Neutrophil (primary cell): ENCODE results near the gene NPAS3.

ENCODE experiments used
- H3K27ac ChIP-seq: fragments of 200-600 bp; sonication (generic); 2 replicates; pipeline ENCODE4 v1.5.1; 2016; ENCODE audit warnings: mild to moderate bottlenecking, moderate library complexity
- H3K27me3 ChIP-seq: fragments of 200-600 bp; sonication (generic); 2 replicates; pipeline ENCODE4 v1.6.0; 2016; ENCODE audit warnings: mild to moderate bottlenecking
- H3K36me3 ChIP-seq: fragments of 200-600 bp; sonication (generic); 2 replicates; pipeline ENCODE4 v1.5.1; 2017
- H3K4me1 ChIP-seq, 2 experiments: fragments of 200-600 bp in 1 of 2; sonication (generic) in 1 of 2; 1 replicate in 1 of 2; 2 replicates in 1 of 2; pipeline versions ENCODE4 v1.5.1 to v1.6.1; 2013 to 2016; ENCODE audit warnings: low read depth in 1 of 2, low read length in 1 of 2, mild to moderate bottlenecking in 1 of 2, moderate library complexity in 1 of 2; ENCODE audit not compliant: control insufficient read depth in 1 of 2, insufficient read depth in 1 of 2
- H3K4me3 ChIP-seq, 2 experiments: fragments of 200-600 bp in 1 of 2; sonication (generic) in 1 of 2; 1 replicate in 1 of 2; 2 replicates in 1 of 2; pipeline ENCODE4 v1.5.1; 2013 to 2016; ENCODE audit warnings: low read depth in 1 of 2, low read length in 1 of 2, mild to moderate bottlenecking in 1 of 2, moderate library complexity in 1 of 2
- H3K9me3 ChIP-seq: fragments of 200-600 bp; sonication (generic); 2 replicates; pipeline ENCODE4 v1.5.1; 2016
- CTCF ChIP-seq: fragments of 200-600 bp; sonication (generic); IDR thresholded peaks from 2 replicates; pipeline ENCODE4 v1.5.1; 2016; ENCODE audit warnings: antibody characterized with exemption

The NPAS3 gene

GRCh38 chr14:33450416-33450815 lies 511.7 kb downstream of the NPAS3 start:
- H3K27ac ChIP-seq, result no peak overlapping the region
- no peak for TF ChIP-seq CTCF
- no peaks in the 10 kb centered on the region for H3K4me1 ChIP-seq
- no peaks in the 10 kb centered on the region for H3K9me3 ChIP-seq
- no peaks in the 10 kb centered on the region for H3K27me3 ChIP-seq
- H3K36me3 ChIP-seq, result no peaks in the 10 kb centered on the region
- H3K4me3 ChIP-seq, result no peak overlapping the region

DNA sequence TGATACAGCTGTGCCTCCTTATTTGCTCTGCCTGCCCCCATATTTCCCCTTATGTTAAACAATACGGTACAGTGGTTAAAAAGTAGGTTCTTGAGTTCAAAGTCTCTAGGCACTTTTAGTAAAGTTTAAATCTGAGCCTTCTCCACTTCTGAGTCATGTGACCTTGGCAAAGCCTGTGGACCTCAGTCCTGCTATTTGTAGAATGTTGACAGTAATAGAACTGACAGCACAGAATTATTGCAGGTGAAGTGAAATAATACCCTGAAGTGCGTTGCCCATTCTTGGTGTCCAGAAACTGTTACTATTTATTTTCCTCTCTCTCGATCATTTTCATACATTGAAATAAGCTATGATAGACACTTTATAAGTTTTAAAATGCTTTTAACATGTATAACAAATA lies 512.5 kb downstream of the NPAS3 start:
- Histone ChIP-seq H3K4me1 (no peaks in the 10 kb centered on the region), H3K27ac (no peak overlapping the region), H3K4me3 (no peak overlapping the region), H3K36me3 (no peaks in the 10 kb centered on the region), H3K27me3 (no peaks in the 10 kb centered on the region), H3K9me3 (no peaks in the 10 kb centered on the region)
- TF ChIP-seq CTCF, result no peak

- Histone ChIP-seq H3K4me1 (no peaks in the 10 kb centered on the region), H3K36me3 (no peaks in the 10 kb centered on the region), H3K4me3 (no peak overlapping the region), H3K9me3 (no peaks in the 10 kb centered on the region), H3K27me3 (no peaks in the 10 kb centered on the region), H3K27ac (no peak overlapping the region)
- TF ChIP-seq CTCF, result no peak
These were observed 514.3 kb downstream of the NPAS3 start for GRCh38 chr14:33452995-33453394.

DNA sequence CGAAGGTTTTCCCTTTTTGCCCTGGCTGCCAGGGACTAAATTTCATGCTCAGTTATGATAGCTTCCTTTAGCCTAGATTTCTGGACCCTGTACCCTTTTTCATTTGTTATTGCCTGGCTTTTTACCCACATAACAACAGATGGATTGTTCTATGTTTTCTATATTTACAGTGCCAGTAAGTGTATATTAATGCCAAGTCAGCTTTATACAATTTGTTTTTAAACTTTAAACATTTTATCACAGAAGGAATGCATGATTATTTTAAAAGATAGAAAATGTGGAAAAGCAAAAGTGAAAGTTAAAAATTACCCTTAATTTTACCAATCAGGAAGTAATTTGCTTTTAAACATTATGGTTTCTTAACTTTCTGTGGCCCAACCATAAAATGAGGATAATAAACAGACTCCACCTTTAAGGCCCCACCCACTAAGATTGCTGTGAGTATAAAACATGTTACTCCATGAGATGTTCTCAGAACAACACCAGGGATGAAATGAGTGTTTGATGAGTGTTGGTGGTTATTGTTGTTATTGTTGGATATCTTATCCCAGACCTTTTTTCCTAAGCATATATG lies 515.4 kb downstream of the NPAS3 start:
- TF ChIP-seq CTCF, result no peak
- Histone ChIP-seq H3K4me3 (no peak overlapping the region), H3K9me3 (no peaks in the 10 kb centered on the region), H3K36me3 (no peaks in the 10 kb centered on the region), H3K4me1 (no peaks in the 10 kb centered on the region), H3K27me3 (no peaks in the 10 kb centered on the region), H3K27ac (no peak overlapping the region)

GRCh38 chr14:33454707-33455106 lies 516.0 kb downstream of the NPAS3 start:
- Histone ChIP-seq H3K4me1 (no peaks in the 10 kb centered on the region), H3K36me3 (no peaks in the 10 kb centered on the region), H3K27me3 (no peaks in the 10 kb centered on the region), H3K27ac (no peak overlapping the region), H3K9me3 (no peaks in the 10 kb centered on the region), H3K4me3 (no peak overlapping the region)
- TF ChIP-seq CTCF, result no peak
